ENCODE data around the gene BBIP1. TPM values are rescaled to one million over a fixed set of nuclear protein-coding genes. Genes with fewer than 3 reads are reported as not detected.

The BBIP1 gene
- total and polyA plus RNA-seq, 10 of the 15 experiments (the other 5 are each of a cell fraction or from before 2014, with no cell fraction given), result 13.8 to 40.8 (median 31.3) TPM

DNA sequence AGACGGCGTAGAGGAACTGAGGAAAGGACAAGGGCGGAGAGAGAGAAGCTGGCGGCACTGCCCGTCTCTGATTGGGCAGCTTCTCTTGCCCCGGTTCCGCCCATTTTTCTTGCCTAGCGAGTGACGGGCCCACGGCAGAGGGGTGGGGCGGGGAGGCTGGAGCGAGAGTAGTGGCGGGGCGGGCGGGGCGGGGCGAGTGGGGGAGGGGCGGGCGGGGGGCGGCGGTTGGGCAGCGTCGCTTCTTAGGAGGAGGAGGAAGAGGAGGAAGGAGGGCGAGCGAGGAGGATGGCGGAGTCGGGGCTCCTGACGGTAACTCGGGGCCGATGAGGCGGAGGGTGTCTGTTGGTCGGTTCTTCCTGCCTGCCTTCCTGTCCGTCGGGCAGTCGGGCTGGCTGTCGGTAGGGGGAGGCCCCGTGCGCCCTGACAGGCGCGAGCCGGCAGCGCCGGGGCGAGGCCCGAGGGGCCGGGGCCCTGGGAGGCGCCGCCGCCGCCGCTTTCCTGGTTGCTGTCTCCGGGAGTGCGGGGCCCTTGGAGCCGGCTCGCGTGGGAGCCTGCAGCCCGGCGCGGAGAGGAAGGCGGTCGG is 460 bp upstream of the BBIP1 start, which contains the start of gene SHOC2 (continued):
- TF ChIP-seq, protein P1, sequence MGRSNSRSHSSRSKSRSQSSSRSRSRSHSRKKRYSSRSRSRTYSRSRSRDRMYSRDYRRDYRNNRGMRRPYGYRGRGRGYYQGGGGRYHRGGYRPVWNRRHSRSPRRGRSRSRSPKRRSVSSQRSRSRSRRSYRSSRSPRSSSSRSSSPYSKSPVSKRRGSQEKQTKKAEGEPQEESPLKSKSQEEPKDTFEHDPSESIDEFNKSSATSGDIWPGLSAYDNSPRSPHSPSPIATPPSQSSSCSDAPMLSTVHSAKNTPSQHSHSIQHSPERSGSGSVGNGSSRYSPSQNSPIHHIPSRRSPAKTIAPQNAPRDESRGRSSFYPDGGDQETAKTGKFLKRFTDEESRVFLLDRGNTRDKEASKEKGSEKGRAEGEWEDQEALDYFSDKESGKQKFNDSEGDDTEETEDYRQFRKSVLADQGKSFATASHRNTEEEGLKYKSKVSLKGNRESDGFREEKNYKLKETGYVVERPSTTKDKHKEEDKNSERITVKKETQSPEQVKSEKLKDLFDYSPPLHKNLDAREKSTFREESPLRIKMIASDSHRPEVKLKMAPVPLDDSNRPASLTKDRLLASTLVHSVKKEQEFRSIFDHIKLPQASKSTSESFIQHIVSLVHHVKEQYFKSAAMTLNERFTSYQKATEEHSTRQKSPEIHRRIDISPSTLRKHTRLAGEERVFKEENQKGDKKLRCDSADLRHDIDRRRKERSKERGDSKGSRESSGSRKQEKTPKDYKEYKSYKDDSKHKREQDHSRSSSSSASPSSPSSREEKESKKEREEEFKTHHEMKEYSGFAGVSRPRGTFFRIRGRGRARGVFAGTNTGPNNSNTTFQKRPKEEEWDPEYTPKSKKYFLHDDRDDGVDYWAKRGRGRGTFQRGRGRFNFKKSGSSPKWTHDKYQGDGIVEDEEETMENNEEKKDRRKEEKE (IDR thresholded peaks at IDR 0.05), result 0 out of 2 replicates have a peak, but pooled peaks have one; percentile 42
- no peak for TF ChIP-seq SUZ12 (IDR thresholded peaks at IDR 0.05; ENCODE audit: unreplicated experiment)
- TF ChIP-seq, protein P2, sequence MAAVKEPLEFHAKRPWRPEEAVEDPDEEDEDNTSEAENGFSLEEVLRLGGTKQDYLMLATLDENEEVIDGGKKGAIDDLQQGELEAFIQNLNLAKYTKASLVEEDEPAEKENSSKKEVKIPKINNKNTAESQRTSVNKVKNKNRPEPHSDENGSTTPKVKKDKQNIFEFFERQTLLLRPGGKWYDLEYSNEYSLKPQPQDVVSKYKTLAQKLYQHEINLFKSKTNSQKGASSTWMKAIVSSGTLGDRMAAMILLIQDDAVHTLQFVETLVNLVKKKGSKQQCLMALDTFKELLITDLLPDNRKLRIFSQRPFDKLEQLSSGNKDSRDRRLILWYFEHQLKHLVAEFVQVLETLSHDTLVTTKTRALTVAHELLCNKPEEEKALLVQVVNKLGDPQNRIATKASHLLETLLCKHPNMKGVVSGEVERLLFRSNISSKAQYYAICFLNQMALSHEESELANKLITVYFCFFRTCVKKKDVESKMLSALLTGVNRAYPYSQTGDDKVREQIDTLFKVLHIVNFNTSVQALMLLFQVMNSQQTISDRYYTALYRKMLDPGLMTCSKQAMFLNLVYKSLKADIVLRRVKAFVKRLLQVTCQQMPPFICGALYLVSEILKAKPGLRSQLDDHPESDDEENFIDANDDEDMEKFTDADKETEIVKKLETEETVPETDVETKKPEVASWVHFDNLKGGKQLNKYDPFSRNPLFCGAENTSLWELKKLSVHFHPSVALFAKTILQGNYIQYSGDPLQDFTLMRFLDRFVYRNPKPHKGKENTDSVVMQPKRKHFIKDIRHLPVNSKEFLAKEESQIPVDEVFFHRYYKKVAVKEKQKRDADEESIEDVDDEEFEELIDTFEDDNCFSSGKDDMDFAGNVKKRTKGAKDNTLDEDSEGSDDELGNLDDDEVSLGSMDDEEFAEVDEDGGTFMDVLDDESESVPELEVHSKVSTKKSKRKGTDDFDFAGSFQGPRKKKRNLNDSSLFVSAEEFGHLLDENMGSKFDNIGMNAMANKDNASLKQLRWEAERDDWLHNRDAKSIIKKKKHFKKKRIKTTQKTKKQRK (IDR thresholded peaks at IDR 0.05; ENCODE audit: low read depth, low read length), result no peak
- TF ChIP-seq, protein P3, sequence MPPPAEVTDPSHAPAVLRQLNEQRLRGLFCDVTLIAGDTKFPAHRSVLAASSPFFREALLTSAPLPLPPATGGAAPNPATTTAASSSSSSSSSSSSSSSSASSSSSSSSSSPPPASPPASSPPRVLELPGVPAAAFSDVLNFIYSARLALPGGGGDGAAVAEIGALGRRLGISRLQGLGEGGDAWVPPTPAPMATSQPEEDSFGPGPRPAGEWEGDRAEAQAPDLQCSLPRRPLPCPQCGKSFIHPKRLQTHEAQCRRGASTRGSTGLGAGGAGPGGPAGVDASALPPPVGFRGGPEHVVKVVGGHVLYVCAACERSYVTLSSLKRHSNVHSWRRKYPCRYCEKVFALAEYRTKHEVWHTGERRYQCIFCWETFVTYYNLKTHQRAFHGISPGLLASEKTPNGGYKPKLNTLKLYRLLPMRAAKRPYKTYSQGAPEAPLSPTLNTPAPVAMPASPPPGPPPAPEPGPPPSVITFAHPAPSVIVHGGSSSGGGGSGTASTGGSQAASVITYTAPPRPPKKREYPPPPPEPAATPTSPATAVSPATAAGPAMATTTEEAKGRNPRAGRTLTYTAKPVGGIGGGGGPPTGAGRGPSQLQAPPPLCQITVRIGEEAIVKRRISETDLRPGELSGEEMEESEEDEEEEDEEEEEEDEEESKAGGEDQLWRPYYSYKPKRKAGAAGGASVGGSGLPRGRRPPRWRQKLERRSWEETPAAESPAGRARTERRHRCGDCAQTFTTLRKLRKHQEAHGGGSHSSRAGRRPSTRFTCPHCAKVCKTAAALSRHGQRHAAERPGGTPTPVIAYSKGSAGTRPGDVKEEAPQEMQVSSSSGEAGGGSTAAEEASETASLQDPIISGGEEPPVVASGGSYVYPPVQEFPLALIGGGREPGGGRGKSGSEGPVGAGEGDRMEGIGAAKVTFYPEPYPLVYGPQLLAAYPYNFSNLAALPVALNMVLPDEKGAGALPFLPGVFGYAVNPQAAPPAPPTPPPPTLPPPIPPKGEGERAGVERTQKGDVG (CRISPR knock-in tag; IDR thresholded peaks at IDR 0.05), result no peak
- peak; percentile 75 for TF ChIP-seq SP1 (IDR thresholded peaks at IDR 0.05; ENCODE audit: low read depth, low read length)
- no peak for TF ChIP-seq ZNF622 (IDR thresholded peaks at IDR 0.05)
- TF ChIP-seq, protein P4, sequence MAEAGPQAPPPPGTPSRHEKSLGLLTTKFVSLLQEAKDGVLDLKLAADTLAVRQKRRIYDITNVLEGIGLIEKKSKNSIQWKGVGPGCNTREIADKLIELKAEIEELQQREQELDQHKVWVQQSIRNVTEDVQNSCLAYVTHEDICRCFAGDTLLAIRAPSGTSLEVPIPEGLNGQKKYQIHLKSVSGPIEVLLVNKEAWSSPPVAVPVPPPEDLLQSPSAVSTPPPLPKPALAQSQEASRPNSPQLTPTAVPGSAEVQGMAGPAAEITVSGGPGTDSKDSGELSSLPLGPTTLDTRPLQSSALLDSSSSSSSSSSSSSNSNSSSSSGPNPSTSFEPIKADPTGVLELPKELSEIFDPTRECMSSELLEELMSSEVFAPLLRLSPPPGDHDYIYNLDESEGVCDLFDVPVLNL (IDR thresholded peaks at IDR 0.05; ENCODE audit: low read depth, low read length), result no peak
- TF ChIP-seq, protein P5, sequence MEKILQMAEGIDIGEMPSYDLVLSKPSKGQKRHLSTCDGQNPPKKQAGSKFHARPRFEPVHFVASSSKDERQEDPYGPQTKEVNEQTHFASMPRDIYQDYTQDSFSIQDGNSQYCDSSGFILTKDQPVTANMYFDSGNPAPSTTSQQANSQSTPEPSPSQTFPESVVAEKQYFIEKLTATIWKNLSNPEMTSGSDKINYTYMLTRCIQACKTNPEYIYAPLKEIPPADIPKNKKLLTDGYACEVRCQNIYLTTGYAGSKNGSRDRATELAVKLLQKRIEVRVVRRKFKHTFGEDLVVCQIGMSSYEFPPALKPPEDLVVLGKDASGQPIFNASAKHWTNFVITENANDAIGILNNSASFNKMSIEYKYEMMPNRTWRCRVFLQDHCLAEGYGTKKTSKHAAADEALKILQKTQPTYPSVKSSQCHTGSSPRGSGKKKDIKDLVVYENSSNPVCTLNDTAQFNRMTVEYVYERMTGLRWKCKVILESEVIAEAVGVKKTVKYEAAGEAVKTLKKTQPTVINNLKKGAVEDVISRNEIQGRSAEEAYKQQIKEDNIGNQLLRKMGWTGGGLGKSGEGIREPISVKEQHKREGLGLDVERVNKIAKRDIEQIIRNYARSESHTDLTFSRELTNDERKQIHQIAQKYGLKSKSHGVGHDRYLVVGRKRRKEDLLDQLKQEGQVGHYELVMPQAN (conservative IDR thresholded peaks at IDR 0.05), result peak; percentile 93
- TF ChIP-seq, protein P6, sequence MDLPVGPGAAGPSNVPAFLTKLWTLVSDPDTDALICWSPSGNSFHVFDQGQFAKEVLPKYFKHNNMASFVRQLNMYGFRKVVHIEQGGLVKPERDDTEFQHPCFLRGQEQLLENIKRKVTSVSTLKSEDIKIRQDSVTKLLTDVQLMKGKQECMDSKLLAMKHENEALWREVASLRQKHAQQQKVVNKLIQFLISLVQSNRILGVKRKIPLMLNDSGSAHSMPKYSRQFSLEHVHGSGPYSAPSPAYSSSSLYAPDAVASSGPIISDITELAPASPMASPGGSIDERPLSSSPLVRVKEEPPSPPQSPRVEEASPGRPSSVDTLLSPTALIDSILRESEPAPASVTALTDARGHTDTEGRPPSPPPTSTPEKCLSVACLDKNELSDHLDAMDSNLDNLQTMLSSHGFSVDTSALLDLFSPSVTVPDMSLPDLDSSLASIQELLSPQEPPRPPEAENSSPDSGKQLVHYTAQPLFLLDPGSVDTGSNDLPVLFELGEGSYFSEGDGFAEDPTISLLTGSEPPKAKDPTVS (IDR thresholded peaks at IDR 0.05; ENCODE audit: low read depth, low read length), result no peak
- peak; percentile 67; the same call in 1 of the 2 replicates for TF ChIP-seq POLR2AphosphoS5 (IDR thresholded peaks at IDR 0.05; ENCODE audit: low read length)
- no peak for TF ChIP-seq KDM1A (IDR thresholded peaks at IDR 0.05; ENCODE audit: borderline replicate concordance)
- TF ChIP-seq, protein P7, sequence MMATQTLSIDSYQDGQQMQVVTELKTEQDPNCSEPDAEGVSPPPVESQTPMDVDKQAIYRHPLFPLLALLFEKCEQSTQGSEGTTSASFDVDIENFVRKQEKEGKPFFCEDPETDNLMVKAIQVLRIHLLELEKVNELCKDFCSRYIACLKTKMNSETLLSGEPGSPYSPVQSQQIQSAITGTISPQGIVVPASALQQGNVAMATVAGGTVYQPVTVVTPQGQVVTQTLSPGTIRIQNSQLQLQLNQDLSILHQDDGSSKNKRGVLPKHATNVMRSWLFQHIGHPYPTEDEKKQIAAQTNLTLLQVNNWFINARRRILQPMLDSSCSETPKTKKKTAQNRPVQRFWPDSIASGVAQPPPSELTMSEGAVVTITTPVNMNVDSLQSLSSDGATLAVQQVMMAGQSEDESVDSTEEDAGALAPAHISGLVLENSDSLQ (IDR thresholded peaks at IDR 0.05), result no peak; the same call in 1 of the 2 replicates
- TF ChIP-seq MTA2 (IDR thresholded peaks at IDR 0.05; ENCODE audit: low read depth), result no peak

Measured in GM12878 (cell line).